ENCODE results near the gene EHD4.
A peak's percentile ranks its signal among the peaks of the same experiment; 100 is the strongest.

EHD4 gene

GRCh38 chr15:41978534-41978933 lies 6.2 kb upstream of the EHD4 start:
- Histone ChIP-seq H3K4me1 (ENCODE audit: control insufficient read depth, insufficient read depth, low read length) (no peaks in the 10 kb centered on the region), H3K36me3 (ENCODE audit: control insufficient read depth, insufficient read depth, low read length) (no peaks in the 10 kb centered on the region), H3K27ac (ENCODE audit: low read depth, low read length) (no peak overlapping the region), H3K27me3 (ENCODE audit: control insufficient read depth, insufficient read depth, low read length) (no peaks in the 10 kb centered on the region), H3K4me3 (ENCODE audit: low read depth, low read length) (no peak overlapping the region), H3K9me3 (ENCODE audit: control insufficient read depth, insufficient read depth, low read length) (no peaks in the 10 kb centered on the region), H3K9ac (ENCODE audit: low read depth, low read length) (no peak overlapping the region)

GRCh38 chr15:41977757-41978383 lies 5.5 kb upstream of the EHD4 start:
- Histone ChIP-seq H3K9ac (ENCODE audit: low read depth, low read length) (no peak overlapping the region), H3K4me3 (ENCODE audit: low read depth, low read length) (no peak overlapping the region), H3K27me3 (ENCODE audit: control insufficient read depth, insufficient read depth, low read length) (no peaks in the 10 kb centered on the region), H3K27ac (ENCODE audit: low read depth, low read length) (no peak overlapping the region), H3K9me3 (ENCODE audit: control insufficient read depth, insufficient read depth, low read length) (no peaks in the 10 kb centered on the region), H3K4me1 (ENCODE audit: control insufficient read depth, insufficient read depth, low read length) (peaks cover 2% of the 10 kb centered on the region), H3K36me3 (ENCODE audit: control insufficient read depth, insufficient read depth, low read length) (no peaks in the 10 kb centered on the region)

- Histone ChIP-seq H3K4me1 (ENCODE audit: control insufficient read depth, insufficient read depth, low read length) (peaks cover 11% of the 10 kb centered on the region), H3K27ac (ENCODE audit: low read depth, low read length) (no peak overlapping the region), H3K4me3 (ENCODE audit: low read depth, low read length) (no peak overlapping the region), H3K9ac (ENCODE audit: low read depth, low read length) (no peak overlapping the region), H3K36me3 (ENCODE audit: control insufficient read depth, insufficient read depth, low read length) (no peaks in the 10 kb centered on the region), H3K27me3 (ENCODE audit: control insufficient read depth, insufficient read depth, low read length) (no peaks in the 10 kb centered on the region), H3K9me3 (ENCODE audit: control insufficient read depth, insufficient read depth, low read length) (no peaks in the 10 kb centered on the region)
Observed at GRCh38 chr15:41975669-41976068, 3.3 kb upstream of the EHD4 start.

GRCh38 chr15:41974041-41974440 lies 1.7 kb upstream of the EHD4 start:
- Histone ChIP-seq H3K36me3 (ENCODE audit: control insufficient read depth, insufficient read depth, low read length) (no peaks in the 10 kb centered on the region), H3K27ac (ENCODE audit: low read depth, low read length) (no peak overlapping the region)

GRCh38 chr15:41971895-41972252 lies 483 bp downstream of the EHD4 start:
- no peaks in the 10 kb centered on the region for H3K27me3 ChIP-seq (ENCODE audit: control insufficient read depth, insufficient read depth, low read length)
- H3K9me3 ChIP-seq (ENCODE audit: control insufficient read depth, insufficient read depth, low read length), result no peaks in the 10 kb centered on the region
- peaks cover 23% of the 10 kb centered on the region for H3K4me1 ChIP-seq (ENCODE audit: control insufficient read depth, insufficient read depth, low read length)
- peak overlapping the region; percentile 72 for H3K4me3 ChIP-seq (ENCODE audit: low read depth, low read length)
- H3K27ac ChIP-seq (ENCODE audit: low read depth, low read length), result peak overlapping the region; percentile 93
- no peaks in the 10 kb centered on the region for H3K36me3 ChIP-seq (ENCODE audit: control insufficient read depth, insufficient read depth, low read length)
- H3K9ac ChIP-seq (ENCODE audit: low read depth, low read length), result peak overlapping the region; percentile 78

More at GRCh38 chr15:41974041-41974440, 1.7 kb upstream of the EHD4 start:
- no peak overlapping the region for H3K4me3 ChIP-seq (ENCODE audit: low read depth, low read length)
- peaks cover 23% of the 10 kb centered on the region for H3K4me1 ChIP-seq (ENCODE audit: control insufficient read depth, insufficient read depth, low read length)
- H3K9me3 ChIP-seq (ENCODE audit: control insufficient read depth, insufficient read depth, low read length), result no peaks in the 10 kb centered on the region
- no peaks in the 10 kb centered on the region for H3K27me3 ChIP-seq (ENCODE audit: control insufficient read depth, insufficient read depth, low read length)
- H3K9ac ChIP-seq (ENCODE audit: low read depth, low read length), result no peak overlapping the region

GRCh38 chr15:41971089-41971894 lies 1.1 kb downstream of the EHD4 start:
- peak overlapping the region; percentile 78 for H3K9ac ChIP-seq (ENCODE audit: low read depth, low read length)

GRCh38 chr15:41970456-41970855 lies 1.9 kb downstream of the EHD4 start:
- Histone ChIP-seq H3K27ac (ENCODE audit: low read depth, low read length) (no peak overlapping the region), H3K9ac (ENCODE audit: low read depth, low read length) (no peak overlapping the region), H3K4me1 (ENCODE audit: control insufficient read depth, insufficient read depth, low read length) (peaks cover 23% of the 10 kb centered on the region), H3K36me3 (ENCODE audit: control insufficient read depth, insufficient read depth, low read length) (0 out of 2 replicates have a peak, but pooled peaks cover 1% of the 10 kb centered on the region), H3K4me3 (ENCODE audit: low read depth, low read length) (peak overlapping the region; percentile 72), H3K27me3 (ENCODE audit: control insufficient read depth, insufficient read depth, low read length) (no peaks in the 10 kb centered on the region), H3K9me3 (ENCODE audit: control insufficient read depth, insufficient read depth, low read length) (no peaks in the 10 kb centered on the region)

More at GRCh38 chr15:41971089-41971894, 1.1 kb downstream of the EHD4 start:
- Histone ChIP-seq H3K4me3 (ENCODE audit: low read depth, low read length) (peak overlapping the region; percentile 72), H3K27ac (ENCODE audit: low read depth, low read length) (peak overlapping the region; percentile 93), H3K4me1 (ENCODE audit: control insufficient read depth, insufficient read depth, low read length) (peaks cover 23% of the 10 kb centered on the region), H3K36me3 (ENCODE audit: control insufficient read depth, insufficient read depth, low read length) (no peaks in the 10 kb centered on the region), H3K9me3 (ENCODE audit: control insufficient read depth, insufficient read depth, low read length) (no peaks in the 10 kb centered on the region), H3K27me3 (ENCODE audit: control insufficient read depth, insufficient read depth, low read length) (no peaks in the 10 kb centered on the region)

GRCh38 chr15:41969851-41970431 lies 2.4 kb downstream of the EHD4 start:
- Histone ChIP-seq H3K36me3 (ENCODE audit: control insufficient read depth, insufficient read depth, low read length) (0 out of 2 replicates have a peak, but pooled peaks cover 6% of the 10 kb centered on the region), H3K9me3 (ENCODE audit: control insufficient read depth, insufficient read depth, low read length) (no peaks in the 10 kb centered on the region), H3K4me3 (ENCODE audit: low read depth, low read length) (0 out of 2 replicates have a peak overlapping the region, but pooled peaks have one; percentile 2), H3K4me1 (ENCODE audit: control insufficient read depth, insufficient read depth, low read length) (peaks cover 23% of the 10 kb centered on the region), H3K9ac (ENCODE audit: low read depth, low read length) (no peak overlapping the region), H3K27ac (ENCODE audit: low read depth, low read length) (no peak overlapping the region), H3K27me3 (ENCODE audit: control insufficient read depth, insufficient read depth, low read length) (no peaks in the 10 kb centered on the region)

GRCh38 chr15:41968701-41969100 lies 3.7 kb downstream of the EHD4 start:
- H3K36me3 ChIP-seq (ENCODE audit: control insufficient read depth, insufficient read depth, low read length), result 0 out of 2 replicates have a peak, but pooled peaks cover 6% of the 10 kb centered on the region
- no peak overlapping the region for H3K27ac ChIP-seq (ENCODE audit: low read depth, low read length)
- no peak overlapping the region for H3K9ac ChIP-seq (ENCODE audit: low read depth, low read length)
- H3K4me3 ChIP-seq (ENCODE audit: low read depth, low read length), result no peak overlapping the region
- H3K9me3 ChIP-seq (ENCODE audit: control insufficient read depth, insufficient read depth, low read length), result no peaks in the 10 kb centered on the region
- peaks cover 23% of the 10 kb centered on the region for H3K4me1 ChIP-seq (ENCODE audit: control insufficient read depth, insufficient read depth, low read length)
- H3K27me3 ChIP-seq (ENCODE audit: control insufficient read depth, insufficient read depth, low read length), result no peaks in the 10 kb centered on the region

GRCh38 chr15:41967506-41968206 lies 4.7 kb downstream of the EHD4 start:
- Histone ChIP-seq H3K4me3 (ENCODE audit: low read depth, low read length) (no peak overlapping the region), H3K9me3 (ENCODE audit: control insufficient read depth, insufficient read depth, low read length) (no peaks in the 10 kb centered on the region), H3K9ac (ENCODE audit: low read depth, low read length) (no peak overlapping the region), H3K4me1 (ENCODE audit: control insufficient read depth, insufficient read depth, low read length) (peaks cover 20% of the 10 kb centered on the region), H3K36me3 (ENCODE audit: control insufficient read depth, insufficient read depth, low read length) (0 out of 2 replicates have a peak, but pooled peaks cover 6% of the 10 kb centered on the region), H3K27ac (ENCODE audit: low read depth, low read length) (no peak overlapping the region), H3K27me3 (ENCODE audit: control insufficient read depth, insufficient read depth, low read length) (no peaks in the 10 kb centered on the region)
